HG03139 (cell line): Measurements from ENCODE around the gene DPM2.

ENCODE experiments used
- ATAC-seq: cut with Tn5 transposase; IDR thresholded peaks from one replicate; pipeline ENCODE4 v1.9.1; 2021; ENCODE audit not compliant: unreplicated experiment

Gene DPM2

DNA sequence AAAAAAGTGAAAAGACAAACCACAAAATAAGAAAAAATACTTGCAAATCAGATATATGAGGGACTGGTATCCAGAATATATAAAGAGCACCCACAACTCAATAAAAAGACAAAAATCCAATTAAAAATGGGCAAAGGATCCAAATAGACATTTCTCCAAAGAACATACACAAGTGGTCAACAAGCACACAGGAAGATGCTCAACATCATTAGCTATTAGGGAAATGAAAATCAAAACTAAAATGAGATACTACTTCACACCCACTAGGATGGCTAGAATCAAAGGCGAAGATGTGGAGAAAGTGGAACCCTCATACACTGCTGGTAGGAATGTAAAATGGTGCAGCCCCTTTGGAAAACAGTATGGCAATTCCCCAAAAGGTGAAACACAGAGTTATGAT lies 21.1 kb upstream of the DPM2 start:
- ATAC-seq, result no peak

DNA sequence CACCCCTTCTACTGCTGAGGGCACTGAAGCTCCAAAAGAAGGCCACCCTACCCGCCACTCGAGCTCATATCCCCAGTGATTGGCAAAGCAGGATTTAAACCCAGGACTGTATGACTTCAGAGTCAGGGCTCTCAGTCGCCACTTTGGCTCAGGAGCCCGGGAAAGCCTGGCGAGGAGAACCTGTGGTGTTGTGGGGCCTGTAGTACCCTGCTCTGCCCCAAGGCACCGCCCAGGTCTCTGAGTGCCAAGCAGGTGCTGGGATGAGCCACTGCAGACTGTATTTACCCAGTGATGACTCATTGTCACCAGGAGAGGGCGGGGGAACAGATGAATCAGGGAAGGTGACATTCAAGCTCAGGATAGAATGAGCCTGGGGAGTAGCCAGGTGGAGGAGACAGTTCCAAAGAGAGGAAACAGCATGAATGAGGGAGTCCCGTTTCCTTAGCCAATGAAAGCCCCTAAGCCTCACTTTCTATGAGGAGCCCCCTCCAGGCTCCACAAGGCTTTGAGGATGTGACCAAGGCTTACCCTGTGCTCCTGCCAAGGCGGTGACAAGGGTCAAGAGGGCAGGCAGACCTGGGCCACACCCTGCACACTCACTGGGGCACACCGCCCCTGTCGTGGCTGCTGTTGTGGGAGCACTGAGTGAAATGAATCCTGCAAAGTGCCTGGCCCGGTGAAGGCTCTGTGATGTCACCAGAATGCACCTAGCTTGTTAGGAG lies 17.8 kb upstream of the DPM2 start:
- ATAC-seq, result no peak

DNA sequence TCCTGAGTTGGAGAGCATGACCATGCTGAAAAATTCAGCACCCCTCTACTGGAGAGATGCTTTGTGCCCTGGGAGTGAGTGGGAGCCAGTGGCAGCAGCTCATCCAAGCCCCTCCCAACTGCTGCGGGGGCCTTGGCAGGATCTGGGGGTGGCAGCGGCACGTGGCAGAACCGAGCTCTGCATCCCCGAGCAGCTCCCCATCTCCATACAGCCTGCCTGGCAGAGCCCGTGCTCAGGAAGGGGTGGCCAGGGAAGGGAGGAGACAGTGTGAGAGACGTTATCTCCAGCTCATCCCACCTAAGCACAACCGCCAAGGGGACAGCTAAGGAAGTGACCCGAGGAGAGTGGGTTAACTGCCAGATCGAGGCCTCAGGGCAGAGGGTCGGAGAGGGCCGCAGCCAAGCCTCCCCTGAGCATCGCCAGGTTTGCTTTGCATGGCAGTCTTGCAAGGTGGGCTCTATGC lies 17.2 kb upstream of the DPM2 start:
- no peak for ATAC-seq

DNA sequence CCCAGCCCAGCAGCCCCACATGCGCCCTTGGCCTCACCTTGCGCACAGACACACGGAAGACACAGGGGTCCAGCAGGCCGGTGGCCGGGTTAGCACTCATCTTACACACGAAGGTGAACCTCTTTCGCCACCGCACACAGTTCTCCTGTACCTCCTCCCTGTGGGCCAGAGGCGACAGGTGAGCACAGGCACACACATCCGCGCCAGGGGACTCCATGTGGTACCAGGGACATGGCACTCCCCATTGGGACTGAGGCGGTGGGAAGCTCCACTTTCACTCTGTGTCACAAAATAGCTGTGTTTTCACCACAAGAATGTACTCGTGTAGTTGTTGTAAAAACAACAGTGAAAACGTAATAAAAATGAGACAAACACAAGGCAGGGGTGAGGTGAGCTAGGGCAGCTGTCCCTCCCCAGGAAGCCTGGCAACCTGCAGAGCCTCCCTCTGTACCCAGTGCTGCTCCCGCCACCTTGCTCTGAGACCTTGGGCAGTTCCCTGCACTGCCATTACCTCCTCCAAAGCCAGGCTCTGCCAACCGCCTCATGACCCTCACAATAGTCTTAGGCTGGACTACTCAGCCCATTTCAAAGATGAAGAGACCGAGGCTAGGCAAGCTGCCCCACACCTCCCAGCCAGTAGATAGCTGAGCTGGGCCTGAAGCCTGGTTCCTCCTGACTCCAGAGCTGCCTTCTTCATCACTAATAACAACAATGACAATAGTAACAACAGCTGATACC lies 16.3 kb upstream of the DPM2 start:
- ATAC-seq, result no peak

DNA sequence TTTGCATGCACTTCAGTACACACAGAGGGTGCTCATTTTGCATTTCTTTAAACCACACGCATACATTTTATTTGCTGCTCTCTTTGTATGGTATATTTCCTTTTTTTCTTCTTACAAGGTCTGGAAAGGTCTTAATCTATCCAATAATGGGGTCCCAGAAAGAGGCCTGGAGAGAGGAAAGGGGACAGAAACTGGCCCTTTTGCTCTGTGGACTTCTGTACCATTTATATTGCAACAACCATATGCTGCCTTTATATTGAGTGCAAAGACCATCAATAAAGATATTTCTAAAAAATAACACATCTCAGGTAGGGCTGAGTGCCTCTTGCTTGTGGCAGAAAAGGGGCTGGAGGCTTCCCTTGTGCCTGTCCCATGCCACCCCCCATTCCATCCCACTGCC lies 15.5 kb upstream of the DPM2 start:
- ATAC-seq, result no peak

DNA sequence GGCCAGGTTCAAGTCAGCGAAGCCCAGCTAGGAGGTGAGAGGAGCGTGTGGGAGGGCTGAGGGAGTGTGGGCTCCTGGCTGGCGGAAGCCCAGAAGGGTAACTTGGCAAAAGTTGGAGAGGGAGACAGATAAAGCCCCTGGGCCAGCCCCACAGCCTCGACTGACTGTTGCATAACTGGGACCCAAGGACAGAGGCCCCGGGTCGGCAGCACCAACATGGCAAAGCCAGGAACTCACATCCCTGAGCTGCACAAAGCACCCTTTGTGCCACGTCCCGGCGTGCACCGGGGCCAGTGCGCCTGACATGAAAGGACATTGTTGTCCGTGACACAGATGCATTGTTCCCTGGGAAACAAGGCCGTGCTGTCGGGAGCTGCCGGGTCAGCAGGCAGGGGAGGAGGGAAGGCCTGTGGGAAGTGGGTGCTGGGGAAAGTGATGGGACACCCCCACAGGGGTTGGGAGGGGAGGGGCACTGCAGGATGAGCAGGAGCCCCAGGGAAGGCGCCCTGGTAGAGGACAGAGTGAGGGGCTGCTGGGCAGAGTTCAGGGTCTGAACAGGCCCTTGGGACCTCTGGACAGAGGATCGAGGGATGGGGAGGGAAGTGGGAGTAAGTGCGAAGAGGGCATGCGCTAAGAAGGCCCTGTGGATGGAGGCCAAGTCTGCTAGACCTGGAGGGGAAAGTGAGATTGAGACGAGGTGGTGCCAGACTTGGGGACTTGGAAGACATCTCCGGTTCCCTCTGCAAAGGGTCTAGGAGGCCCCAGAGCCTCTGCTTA lies 13.0 kb upstream of the DPM2 start:
- no peak for ATAC-seq

DNA sequence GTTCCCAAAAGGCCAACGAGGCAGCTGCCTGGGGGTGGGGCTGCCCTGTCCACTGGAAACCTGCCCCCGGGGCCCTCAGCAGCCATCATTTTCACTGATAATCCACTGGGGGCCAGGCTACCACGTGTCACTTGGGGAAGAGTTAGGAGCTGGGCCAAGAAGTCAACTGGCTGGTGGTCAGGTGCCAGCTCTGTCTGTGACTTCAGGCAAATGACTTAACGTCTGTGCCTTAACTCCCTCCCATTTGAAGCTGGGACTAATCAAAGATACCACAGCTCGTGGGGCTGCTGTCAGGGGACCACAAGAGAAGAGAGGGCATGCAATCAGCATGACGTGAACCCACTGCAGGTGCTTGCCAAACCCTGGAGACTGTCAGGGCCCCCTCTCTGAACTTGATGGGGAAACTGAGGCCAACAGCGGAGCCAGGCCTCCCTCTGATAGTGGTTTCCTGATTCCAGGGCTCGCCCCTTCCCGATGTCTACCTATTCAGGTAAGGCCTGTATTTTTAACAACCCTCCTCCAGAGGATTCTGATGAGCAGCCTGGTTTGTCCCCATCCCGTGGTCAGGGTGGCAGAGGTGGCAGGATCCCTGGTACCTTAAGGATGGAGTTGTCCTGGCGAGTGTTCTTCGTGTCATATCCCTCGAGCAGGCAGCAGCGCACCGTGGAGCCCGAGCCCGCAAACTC lies 12.3 kb upstream of the DPM2 start:
- no peak for ATAC-seq

DNA sequence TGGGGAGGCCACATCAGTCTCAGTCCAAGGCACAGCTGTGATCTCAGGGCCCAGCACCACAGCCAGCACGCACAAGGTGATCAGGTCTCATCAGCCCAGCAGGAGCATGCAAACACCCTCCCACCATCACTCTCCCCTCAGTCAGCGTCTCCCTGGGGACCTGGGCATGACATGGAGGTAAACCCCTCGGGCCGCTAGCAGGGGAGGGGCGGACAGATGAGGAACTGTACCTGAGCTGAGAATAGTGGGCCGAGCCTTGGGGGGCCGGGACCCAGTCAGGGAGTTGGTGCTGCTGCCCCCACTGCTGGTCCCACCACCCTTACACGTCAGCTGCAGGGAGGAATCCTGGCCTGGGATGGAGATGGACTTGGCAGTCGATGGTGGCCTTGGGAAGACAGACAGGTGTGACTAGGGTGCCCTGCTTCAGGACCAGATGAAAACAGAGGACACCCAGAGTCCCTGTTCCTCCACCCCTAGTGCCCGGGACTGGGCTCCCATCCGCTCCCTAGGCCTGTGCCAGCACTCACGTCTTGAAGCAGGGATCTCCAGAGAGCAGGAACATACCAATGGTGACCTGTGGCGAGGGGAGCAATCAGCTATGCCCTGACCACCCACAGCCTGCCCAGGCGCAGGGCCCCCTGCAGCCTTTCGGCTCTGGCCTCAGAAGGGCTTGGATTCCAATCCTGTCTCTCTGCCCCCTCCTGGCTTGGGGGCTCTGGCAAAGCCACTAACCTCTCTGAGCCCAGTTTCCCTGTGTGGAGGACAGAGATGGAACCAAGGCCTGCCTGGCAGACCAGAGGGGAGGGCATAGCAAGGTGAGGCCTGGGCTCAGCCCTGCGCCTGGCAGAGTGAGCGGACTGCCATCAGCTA lies 10.4 kb upstream of the DPM2 start:
- ATAC-seq, result no peak

DNA sequence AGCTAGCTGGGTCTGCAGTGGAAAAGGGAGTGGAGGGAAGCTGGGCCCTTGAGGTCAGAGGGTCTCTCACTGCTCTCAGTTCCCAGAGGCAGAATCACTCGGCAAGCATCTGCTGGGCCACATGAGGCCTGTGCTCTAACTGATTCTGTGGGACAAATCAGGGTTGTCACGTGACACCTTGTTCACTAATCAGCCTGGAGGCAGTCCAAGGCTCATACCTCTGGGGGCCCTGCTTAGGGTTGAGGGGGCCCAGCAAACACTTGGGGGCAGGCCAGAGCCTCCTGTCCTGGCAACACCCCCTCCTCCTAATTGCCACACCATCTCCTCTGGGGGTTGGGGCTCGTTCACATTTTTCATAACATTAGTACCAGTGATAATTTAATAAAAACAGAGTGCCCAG lies 9.1 kb upstream of the DPM2 start:
- ATAC-seq, result no peak

DNA sequence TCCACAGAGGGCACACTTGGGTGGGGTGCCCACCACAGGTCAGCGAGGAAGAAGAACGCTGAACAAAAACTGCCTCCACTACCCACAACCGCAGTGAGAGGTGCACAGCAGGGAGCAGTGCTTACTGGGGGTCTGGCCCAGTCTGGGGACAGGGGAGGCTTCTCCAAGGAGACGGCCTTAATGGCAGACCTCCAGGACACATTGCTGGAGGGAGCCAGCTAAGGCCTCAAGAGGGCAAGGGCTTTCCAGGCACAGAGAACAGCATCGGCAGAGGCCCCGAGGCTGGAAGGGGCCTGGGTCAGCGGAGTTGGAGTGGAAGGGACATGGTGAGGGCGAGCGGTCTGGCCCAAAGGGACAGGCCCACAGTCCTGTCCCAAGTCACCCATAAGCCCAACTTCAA lies 8.3 kb upstream of the DPM2 start:
- ATAC-seq, result no peak

DNA sequence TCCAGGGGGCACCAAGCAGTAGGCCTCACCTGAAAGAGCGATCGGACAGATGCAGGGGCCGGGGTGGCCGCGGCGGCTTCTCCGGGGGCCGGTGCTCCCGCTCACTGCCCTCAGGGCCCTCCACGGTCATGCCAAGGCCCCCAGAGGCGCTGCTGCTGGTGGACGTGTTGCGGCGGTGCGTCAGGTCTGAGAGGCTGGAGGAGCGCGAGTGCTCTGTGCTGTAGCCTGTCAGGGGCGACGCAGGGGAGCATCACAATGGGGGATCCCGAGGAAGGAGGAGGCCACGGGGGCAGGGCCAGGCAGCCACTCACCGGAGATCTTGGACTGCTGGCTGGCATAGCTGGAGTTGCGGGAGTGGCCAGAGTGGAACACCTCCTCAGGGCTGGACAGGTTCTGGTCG lies 7.7 kb upstream of the DPM2 start:
- no peak for ATAC-seq

DNA sequence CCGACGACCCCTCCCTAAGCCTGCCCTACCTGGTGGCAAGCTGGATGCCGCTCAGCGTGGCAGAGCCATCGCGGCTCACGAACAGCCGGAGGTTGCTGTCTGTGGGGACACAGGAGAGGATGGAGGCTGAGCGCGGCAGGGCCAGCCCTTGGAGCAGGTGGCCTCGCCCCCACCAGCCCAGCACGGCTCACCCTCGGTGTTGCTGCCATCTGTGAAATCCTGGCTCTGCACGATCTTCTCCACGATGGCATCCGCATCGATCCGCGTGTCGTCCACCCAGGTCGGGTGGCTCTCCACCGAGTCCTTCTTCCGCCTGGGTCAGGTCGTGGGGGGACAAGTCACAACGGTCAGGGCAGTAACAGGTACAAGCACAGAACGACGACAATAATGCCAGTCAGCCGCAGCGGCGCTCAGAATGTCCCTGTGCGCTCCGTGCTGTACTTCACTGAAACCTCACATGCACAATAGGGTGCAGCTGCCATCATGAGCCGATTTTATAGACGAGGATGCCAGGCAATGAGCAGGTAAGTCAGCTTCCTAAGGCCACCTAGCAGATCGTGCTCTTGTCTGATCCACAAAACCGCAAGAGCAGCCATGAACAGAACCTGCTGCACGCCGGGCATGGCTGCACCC lies 7.0 kb upstream of the DPM2 start:
- no peak for ATAC-seq

DNA sequence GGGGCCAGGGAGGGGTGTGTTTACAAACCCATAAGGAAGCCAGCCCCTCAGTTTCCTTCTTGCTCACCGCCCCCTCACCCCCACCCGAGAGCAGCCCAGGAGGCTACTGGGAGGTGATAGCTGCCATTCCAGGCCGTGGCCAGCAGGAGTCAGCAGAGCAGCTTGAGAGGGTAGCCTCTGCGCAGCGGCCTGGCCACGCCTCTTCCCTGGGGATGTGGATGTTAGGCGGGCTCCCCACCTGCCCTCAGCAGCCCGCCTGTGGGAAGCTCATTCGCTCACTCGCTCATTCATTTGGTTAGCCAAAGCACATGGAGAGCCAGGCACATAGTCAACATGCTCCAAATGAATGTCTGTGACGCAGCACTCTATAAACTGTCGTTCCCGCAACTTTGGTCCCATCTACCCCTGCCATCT lies 6.1 kb upstream of the DPM2 start:
- ATAC-seq, result no peak

DNA sequence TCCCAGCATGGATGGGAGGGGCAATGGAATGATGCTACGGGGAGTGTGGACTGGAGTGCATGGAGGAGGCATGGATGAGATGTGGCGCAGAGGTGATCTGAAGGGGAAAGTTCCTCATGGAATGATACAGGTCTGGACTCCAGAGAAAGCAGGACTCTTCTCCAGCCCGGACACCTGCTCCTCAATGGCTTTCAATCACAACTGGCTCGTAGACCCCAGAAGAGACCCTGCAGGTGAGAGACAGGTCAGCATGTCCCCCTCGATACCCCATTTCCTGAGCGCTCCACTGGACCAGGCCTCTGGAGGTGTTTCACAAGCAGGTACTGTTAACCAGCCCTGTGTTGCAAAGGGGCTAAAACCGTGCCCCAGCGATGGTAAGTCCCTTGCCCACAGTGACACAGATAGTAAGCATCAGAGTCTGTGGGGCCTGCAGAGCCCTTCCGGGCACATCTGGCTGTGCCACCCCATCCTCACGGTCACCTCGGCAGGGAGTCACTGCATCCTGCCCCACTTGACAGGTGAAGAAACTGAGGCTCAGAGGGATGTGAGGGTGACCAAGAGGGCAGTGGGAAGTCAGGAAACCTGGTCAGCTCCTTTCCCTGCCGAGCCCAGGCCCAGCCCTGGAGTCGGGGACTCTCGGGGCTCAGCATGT lies 5.5 kb upstream of the DPM2 start:
- no peak for ATAC-seq

DNA sequence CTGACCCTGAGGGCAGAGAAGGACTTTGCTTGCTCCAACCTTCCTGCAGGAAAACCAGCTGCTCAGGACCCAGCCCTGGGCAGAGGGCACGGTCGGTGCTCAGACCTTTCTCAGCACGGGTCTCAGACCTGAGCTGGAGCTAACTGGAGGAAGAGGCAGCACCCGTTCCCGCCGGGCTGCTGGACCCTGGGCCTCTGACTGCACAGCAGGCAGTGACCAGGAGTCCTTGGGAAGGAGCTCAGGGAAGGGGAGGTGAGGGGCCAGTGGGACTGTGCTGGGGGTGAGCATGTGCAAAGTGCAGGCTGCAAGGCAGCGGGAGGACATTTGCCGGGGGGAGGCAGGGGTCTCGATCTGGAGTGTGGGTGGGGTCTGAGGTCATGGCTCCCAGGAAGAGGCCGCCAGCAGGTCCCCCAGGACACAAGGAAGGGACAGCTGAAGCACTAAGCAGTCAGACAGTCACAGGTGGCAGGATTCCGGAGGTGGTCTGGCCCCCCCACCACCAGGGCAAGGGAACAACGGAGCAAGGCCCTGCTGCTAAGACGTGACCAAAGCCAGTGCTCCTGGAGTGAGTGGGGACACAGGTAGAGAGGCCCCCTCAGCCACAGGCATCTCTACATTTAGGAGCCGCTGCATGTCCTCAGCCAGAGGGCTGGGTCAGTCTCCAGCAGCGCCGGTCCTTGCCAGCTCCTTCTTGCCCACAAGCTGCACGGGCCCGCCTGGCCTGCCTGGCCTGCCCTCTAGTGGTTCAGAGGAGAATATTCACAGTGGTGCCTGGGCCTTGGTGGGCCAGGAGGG lies 4.8 kb upstream of the DPM2 start:
- no peak for ATAC-seq

DNA sequence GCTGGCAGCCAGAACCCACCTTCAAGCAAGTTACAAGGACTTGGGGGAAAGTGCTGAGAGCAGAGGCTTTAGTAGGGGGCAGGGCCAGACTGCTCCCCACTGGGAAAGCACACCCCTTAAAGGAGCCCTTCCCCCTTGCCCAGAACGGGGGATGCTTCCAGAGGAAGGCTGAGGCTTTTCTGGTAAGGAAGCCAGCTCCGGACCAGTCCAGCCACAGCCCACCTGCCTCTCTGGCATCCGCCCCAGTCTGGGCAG lies 4.2 kb upstream of the DPM2 start:
- no peak for ATAC-seq

DNA sequence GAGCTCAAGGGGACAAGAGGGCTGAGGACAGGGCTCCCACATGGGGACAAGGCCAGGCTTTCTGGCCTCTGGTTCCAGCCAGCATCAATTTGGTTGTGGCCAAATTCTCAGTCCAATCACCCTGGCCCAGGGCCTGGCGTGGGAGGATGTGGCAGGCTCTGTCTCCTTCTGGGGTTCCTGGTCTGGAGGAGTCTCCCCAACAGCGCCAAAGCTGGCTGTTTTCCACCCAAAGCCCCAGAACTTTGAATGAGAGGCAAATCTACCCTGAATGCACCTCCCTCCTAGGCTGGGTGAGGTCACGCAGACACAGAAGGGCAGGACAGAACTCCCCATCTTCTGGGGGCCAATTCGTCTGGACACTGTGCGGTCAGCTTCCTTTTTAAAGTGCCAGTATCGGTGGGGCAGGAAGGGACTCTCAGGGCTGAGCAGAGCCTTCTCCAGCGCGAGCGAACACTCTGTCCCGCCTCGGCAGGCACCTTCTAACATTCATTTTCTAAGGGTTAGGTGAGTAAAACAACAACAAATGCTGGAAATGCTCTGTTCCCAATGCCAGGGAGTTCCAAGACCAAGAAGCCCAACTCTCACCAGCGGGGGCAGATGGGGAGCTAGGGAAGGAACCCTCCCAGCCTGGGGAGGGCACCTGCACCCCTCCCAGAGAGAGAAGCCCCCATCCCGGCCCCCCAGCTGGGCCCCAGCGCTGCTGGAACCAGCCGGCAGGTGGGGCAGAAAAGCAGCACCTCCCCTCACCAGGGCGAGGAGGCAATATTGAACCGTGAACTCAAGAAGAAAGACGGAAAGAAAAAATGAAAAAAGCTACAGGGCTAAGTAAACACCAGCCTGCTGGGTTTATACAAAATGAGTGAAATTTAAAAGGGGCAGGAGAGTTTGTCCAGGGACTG lies 3.7 kb upstream of the DPM2 start:
- no peak for ATAC-seq

DNA sequence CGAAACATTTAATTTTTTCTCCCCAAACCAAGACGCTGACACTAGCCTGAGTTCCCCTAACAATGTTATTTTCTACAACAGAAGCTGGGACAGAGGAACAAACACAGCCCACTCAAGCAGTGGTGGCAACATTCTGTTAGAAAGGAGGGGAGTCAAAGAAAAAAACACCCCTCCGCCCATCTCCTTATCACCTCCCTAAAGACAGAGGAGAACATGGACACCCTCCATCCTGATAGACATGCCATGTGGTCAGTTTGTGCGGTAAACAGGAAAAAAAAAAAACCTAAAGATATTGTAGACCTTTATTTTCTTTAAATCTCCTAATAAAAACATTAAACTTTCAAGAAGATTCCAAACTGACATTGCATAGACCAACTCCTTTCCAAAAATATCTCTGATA lies 2.9 kb upstream of the DPM2 start:
- no peak for ATAC-seq
